Measurements from ENCODE around the gene TMX3. TPM values are rescaled to one million over a fixed set of nuclear protein-coding genes. Genes with fewer than 3 reads are reported as not detected.

TMX3 gene
- total RNA-seq, 1 donor from 2014 or later = 30.8 TPM

- H3K4me3 ChIP-seq (ENCODE audit: low read depth, low read length) = no peak overlapping the region
- DNase-seq (ENCODE audit: low read depth) = no peak
- no peak for TF ChIP-seq CTCF (conservative IDR thresholded peaks at IDR 0.05; ENCODE audit: low read depth, low read length)
Observed at GRCh38 chr18:68701353-68701752, 13.6 kb downstream of the TMX3 start.

GRCh38 chr18:68699043-68699442, 15.9 kb downstream of the TMX3 start:
- no peak for TF ChIP-seq CTCF (conservative IDR thresholded peaks at IDR 0.05; ENCODE audit: low read depth, low read length)
- no peak for DNase-seq (ENCODE audit: low read depth)
- H3K4me3 ChIP-seq (ENCODE audit: low read depth, low read length) = no peak overlapping the region

DNA sequence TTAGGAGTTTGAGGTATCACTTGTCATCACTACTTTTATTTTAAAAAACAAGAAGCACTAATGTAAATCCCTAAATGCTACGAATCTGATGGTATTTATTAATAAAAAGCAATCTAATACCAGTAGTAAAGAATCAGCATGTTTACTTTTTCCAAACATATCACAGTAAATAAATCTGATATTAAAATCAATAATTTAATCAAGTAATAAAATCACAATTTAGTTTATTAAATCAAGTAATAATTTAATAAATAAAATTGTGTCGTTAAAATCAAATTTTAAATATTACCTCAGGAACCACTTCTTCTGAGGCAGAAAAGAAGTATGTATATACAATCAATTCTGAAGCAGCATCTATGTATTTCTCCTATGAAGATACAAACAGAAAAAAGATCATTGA, 18.0 kb downstream of the TMX3 start:
- no peak overlapping the region for H3K4me3 ChIP-seq (ENCODE audit: low read depth, low read length)
- TF ChIP-seq CTCF (conservative IDR thresholded peaks at IDR 0.05; ENCODE audit: low read depth, low read length) = no peak
- no peak for DNase-seq (ENCODE audit: low read depth)

GRCh38 chr18:68694316-68694715, 20.6 kb downstream of the TMX3 start:
- no peak for TF ChIP-seq CTCF (conservative IDR thresholded peaks at IDR 0.05; ENCODE audit: low read depth, low read length)
- H3K4me3 ChIP-seq (ENCODE audit: low read depth, low read length) = no peak overlapping the region
- DNase-seq (ENCODE audit: low read depth) = no peak

- TF ChIP-seq CTCF (conservative IDR thresholded peaks at IDR 0.05; ENCODE audit: low read depth, low read length) = no peak
Observed at GRCh38 chr18:68693091-68693815, 21.7 kb downstream of the TMX3 start.

DNA sequence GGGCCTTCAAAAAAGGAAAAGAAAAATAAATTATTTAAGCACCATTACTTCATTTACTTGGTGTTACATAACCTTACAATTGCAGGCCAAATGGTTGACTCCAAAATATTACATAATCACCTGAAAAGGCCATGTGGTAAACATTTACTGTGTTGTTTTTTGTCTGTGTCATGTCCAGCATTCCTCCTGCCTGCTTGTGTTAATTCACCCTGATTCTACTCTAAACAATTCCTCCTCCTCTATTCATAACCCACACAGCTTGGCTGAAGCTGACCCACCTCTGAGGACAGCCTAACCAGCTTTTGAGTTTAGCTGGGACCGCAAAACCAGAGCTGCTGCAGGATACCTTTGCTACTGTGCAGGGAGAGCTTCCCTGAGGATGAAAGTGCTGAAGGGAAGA, 35.4 kb downstream of the TMX3 start:
- no peak for DNase-seq (ENCODE audit: low read depth)
- H3K4me3 ChIP-seq (ENCODE audit: low read depth, low read length) = no peak overlapping the region
- no peak for TF ChIP-seq CTCF (conservative IDR thresholded peaks at IDR 0.05; ENCODE audit: low read depth, low read length)

More at GRCh38 chr18:68693091-68693815, 21.7 kb downstream of the TMX3 start:
- H3K4me3 ChIP-seq (ENCODE audit: low read depth, low read length) = no peak overlapping the region
- DNase-seq (ENCODE audit: low read depth) = no peak

- TF ChIP-seq CTCF (conservative IDR thresholded peaks at IDR 0.05; ENCODE audit: low read depth, low read length) = no peak
Observed at GRCh38 chr18:68676913-68677312, 38.0 kb downstream of the TMX3 start.

More at GRCh38 chr18:68676913-68677312, 38.0 kb downstream of the TMX3 start:
- H3K4me3 ChIP-seq (ENCODE audit: low read depth, low read length) = no peak overlapping the region
- no peak for DNase-seq (ENCODE audit: low read depth)

Measured in epithelial cell of proximal tubule (primary cell).